Liver (tissue), 9 donors: Measurements from ENCODE around the gene LRIG1. TPM values are rescaled to one million over a fixed set of nuclear protein-coding genes. Genes with fewer than 3 reads are reported as not detected.
A peak's percentile ranks its signal among the peaks of the same experiment; 100 is the strongest.

Experiments used
- DNase-seq: peaks from one replicate; pipeline ENCODE4 v3.0.0-alpha.2; 2017; ENCODE audit warnings: low spot score
- H3K27ac ChIP-seq, 2 donors: one replicate each; pipeline ENCODE4 v1.7.0; 2013; ENCODE audit warnings: inconsistent platforms in 2 of 2, low read length in 2 of 2, control low read depth in 1 of 2, low read depth in 1 of 2, mild to moderate bottlenecking in 1 of 2
- H3K27me3 ChIP-seq, 4 donors: one replicate each; pipeline versions ENCODE4 v1.6.1 to v1.7.0; 2013; ENCODE audit warnings: low read length in 3 of 4, inconsistent platforms in 1 of 4, mild to moderate bottlenecking in 1 of 4, moderate library complexity in 1 of 4; ENCODE audit not compliant: control insufficient read depth in 4 of 4, insufficient read depth in 4 of 4
- H3K36me3 ChIP-seq, 4 donors: one replicate each; pipeline versions ENCODE4 v1.6.1 to v1.7.0; 2013; ENCODE audit warnings: low read length in 3 of 4, mild to moderate bottlenecking in 3 of 4, low read depth in 1 of 4, moderate library complexity in 1 of 4; ENCODE audit not compliant: control insufficient read depth in 4 of 4, insufficient read depth in 3 of 4
- H3K4me1 ChIP-seq, 4 donors: one replicate each; pipeline versions ENCODE4 v1.6.1 to v1.7.0; 2013; ENCODE audit warnings: low read length in 3 of 4, mild to moderate bottlenecking in 3 of 4, moderate library complexity in 1 of 4; ENCODE audit not compliant: control insufficient read depth in 4 of 4, insufficient read depth in 4 of 4
- H3K4me3 ChIP-seq, 3 donors: one replicate each; pipeline versions ENCODE4 v1.6.1 to v1.7.0; 2013; ENCODE audit warnings: low read length in 3 of 3, control low read depth in 1 of 3, low read depth in 1 of 3, mild to moderate bottlenecking in 1 of 3
- H3K9ac ChIP-seq, 2 donors: one replicate each; pipeline ENCODE4 v1.7.0; 2013; ENCODE audit warnings: low read length in 2 of 2, mild to moderate bottlenecking in 2 of 2, moderate library complexity in 2 of 2, control low read depth in 1 of 2, low read depth in 1 of 2
- H3K9me3 ChIP-seq, 4 donors: one replicate each; pipeline versions ENCODE4 v1.6.1 to v1.7.0; 2013; ENCODE audit warnings: low read length in 3 of 4; ENCODE audit not compliant: control insufficient read depth in 4 of 4
- EGR1 ChIP-seq, 2 donors: IDR thresholded peaks; 2 replicates each; pipeline ENCODE4 v1.6.1; 2016 to 2018; ENCODE audit warnings: antibody characterized with exemption in 2 of 2, low read depth in 2 of 2
- FOXA1 ChIP-seq: IDR thresholded peaks from 2 replicates; pipeline ENCODE4 v1.6.1; 2016; ENCODE audit warnings: antibody characterized with exemption
- FOXA2 ChIP-seq: IDR thresholded peaks from 2 replicates; pipeline ENCODE4 v1.6.1; 2016; ENCODE audit warnings: antibody characterized with exemption
- GABPA ChIP-seq, 2 donors: IDR thresholded peaks in 1 of 2; conservative IDR thresholded peaks in 1 of 2; 2 replicates each; pipeline ENCODE4 v1.6.1; 2016; ENCODE audit warnings: antibody characterized with exemption in 2 of 2, mild to moderate bottlenecking in 1 of 2, moderate library complexity in 1 of 2
- HNF4A ChIP-seq, 2 donors: conservative IDR thresholded peaks; 2 replicates each; pipeline ENCODE4 v1.6.1; 2016; ENCODE audit warnings: antibody characterized with exemption in 2 of 2, mild to moderate bottlenecking in 2 of 2
- HNF4G ChIP-seq: IDR thresholded peaks from 2 replicates; pipeline ENCODE4 v1.6.1; 2016; ENCODE audit warnings: antibody characterized with exemption
- JUND ChIP-seq, 2 donors: IDR thresholded peaks; 2 replicates each; pipeline ENCODE4 v1.6.1; 2016; ENCODE audit warnings: antibody characterized with exemption in 2 of 2
- NR2F2 ChIP-seq: IDR thresholded peaks from 2 replicates; pipeline ENCODE4 v1.6.1; 2016; ENCODE audit warnings: antibody characterized with exemption
- RAD21 ChIP-seq, 2 donors: IDR thresholded peaks; 2 replicates each; pipeline ENCODE4 v1.6.1; 2016; ENCODE audit warnings: antibody characterized with exemption in 2 of 2, mild to moderate bottlenecking in 2 of 2
- RXRA ChIP-seq, 2 donors: IDR thresholded peaks; 2 replicates each; pipeline ENCODE4 v1.6.1; 2017 to 2018; ENCODE audit warnings: antibody characterized with exemption in 2 of 2, mild to moderate bottlenecking in 1 of 2
- SP1 ChIP-seq: IDR thresholded peaks from 2 replicates; pipeline ENCODE4 v1.6.1; 2018; ENCODE audit warnings: antibody characterized with exemption, mild to moderate bottlenecking
- TAF1 ChIP-seq: conservative IDR thresholded peaks from 2 replicates; pipeline ENCODE4 v1.6.1; 2016; ENCODE audit warnings: antibody characterized with exemption, mild to moderate bottlenecking
- YY1 ChIP-seq: IDR thresholded peaks from 2 replicates; pipeline ENCODE4 v1.6.1; 2016; ENCODE audit warnings: antibody characterized with exemption, mild to moderate bottlenecking
- WGBS: extraction: QIAGEN DNeasy Blood & Tissue Kit; methylation state at CpG from one replicate; pipeline ENCODE4 v1.1.7; 2013; 5-methylcytosine and 5-hydroxymethylcytosine counted together
- polyA plus RNA-seq, 2 donors: library from polyadenylated mRNA; stranded (reverse) in 1 of 2; unstranded in 1 of 2; fragments of 200-250 nt in 1 of 2; fragments of >200 nt in 1 of 2; fragmentation: Nextera tagmentation in 1 of 2; extraction: Ambion mirVana in 1 of 2; gene quantifications; one replicate each; pipeline versions ENCODE4 v1.2.1 to v1.2.3, GENCODE V29; 2013 to 2015
- total RNA-seq, 2 donors: library from RNA; depleted of rRNA; stranded (reverse); fragments of >200 nt; gene quantifications; one replicate each; pipeline ENCODE4 v1.2.3, GENCODE V29; 2014
- TF ChIP-seq, protein P1 (sequence below): IDR thresholded peaks from 2 replicates; pipeline ENCODE4 v1.6.1; 2016; ENCODE audit warnings: antibody characterized with exemption
- TF ChIP-seq, protein P2 (sequence below): IDR thresholded peaks from 2 replicates; pipeline ENCODE4 v1.6.1; 2016; ENCODE audit warnings: antibody characterized with exemption, mild to moderate bottlenecking
- TF ChIP-seq, protein P3 (sequence below): IDR thresholded peaks from 2 replicates; pipeline ENCODE4 v1.6.1; 2016; ENCODE audit warnings: antibody characterized with exemption
- TF ChIP-seq, protein P4 (sequence below): IDR thresholded peaks from 2 replicates; pipeline ENCODE4 v1.6.1; 2016; ENCODE audit warnings: antibody characterized with exemption
- TF ChIP-seq, protein P5 (sequence below): fragments of 150-350 bp; IDR thresholded peaks from 2 replicates; pipeline ENCODE4 v1.5.1; 2017; ENCODE audit warnings: improper control_type of control experiment, low read depth, low read length; ENCODE audit not compliant: missing input control
- donor health status: healthy.
- donor health status: healthy.
- donor health status: healthy.
- donor health status: healthy.
- donor health status: healthy.

The LRIG1 gene
- total and polyA plus RNA-seq, 4 donors: 9.4 to 48.9 (median 12.9) TPM

DNA sequence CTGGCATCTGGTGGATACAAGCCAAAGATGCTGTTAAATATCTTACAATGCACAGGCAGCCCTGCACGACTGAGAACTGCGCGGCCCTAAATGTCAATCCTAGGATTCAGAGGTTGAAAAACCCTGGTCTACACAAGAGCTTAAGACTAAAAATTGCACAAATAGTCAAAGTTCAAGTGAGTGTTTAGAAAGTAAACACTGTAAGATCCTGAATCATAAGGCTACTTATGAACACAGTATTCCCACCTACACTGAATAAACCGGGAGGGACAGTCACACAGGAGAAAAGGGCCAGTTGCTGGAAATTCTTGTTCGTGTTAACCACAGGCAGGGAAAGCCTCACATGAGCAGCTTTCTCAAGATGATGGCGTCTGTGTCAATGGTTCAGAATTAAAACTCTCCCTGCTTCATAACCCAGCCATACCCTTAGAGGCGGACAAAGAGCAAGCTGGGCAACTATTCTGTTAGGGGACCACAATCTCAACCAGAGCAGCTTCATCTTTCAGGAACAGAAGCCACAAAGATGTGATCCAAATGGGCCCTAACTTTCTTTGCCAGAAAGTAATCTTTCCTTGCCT, 37.7 kb downstream of the LRIG1 start:
- no peak for DNase-seq
- Histone ChIP-seq H3K27me3 (no peaks in the 10 kb centered on the region), H3K9ac (no peak overlapping the region), H3K27ac (peak overlapping the region; percentile 25 to 35), H3K9me3 (no peaks in the 10 kb centered on the region), H3K4me3 (no peak overlapping the region), H3K4me1 (peaks cover 4 to 45% (median 23%) of the 10 kb centered on the region in 4 donors), H3K36me3 (peaks cover 0 to 8% (median 6%) of the 10 kb centered on the region in 4 donors)
- TF ChIP-seq HNF4A (conservative IDR thresholded peaks at IDR 0.05): peak; percentile 62 to 75
- TF ChIP-seq, protein P1, sequence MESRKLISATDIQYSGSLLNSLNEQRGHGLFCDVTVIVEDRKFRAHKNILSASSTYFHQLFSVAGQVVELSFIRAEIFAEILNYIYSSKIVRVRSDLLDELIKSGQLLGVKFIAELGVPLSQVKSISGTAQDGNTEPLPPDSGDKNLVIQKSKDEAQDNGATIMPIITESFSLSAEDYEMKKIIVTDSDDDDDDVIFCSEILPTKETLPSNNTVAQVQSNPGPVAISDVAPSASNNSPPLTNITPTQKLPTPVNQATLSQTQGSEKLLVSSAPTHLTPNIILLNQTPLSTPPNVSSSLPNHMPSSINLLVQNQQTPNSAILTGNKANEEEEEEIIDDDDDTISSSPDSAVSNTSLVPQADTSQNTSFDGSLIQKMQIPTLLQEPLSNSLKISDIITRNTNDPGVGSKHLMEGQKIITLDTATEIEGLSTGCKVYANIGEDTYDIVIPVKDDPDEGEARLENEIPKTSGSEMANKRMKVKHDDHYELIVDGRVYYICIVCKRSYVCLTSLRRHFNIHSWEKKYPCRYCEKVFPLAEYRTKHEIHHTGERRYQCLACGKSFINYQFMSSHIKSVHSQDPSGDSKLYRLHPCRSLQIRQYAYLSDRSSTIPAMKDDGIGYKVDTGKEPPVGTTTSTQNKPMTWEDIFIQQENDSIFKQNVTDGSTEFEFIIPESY: no peak
- no peak for TF ChIP-seq FOXA1
- peak; percentile 50 to 67 for TF ChIP-seq RXRA (IDR thresholded peaks at IDR 0.05)
- TF ChIP-seq, protein P2, sequence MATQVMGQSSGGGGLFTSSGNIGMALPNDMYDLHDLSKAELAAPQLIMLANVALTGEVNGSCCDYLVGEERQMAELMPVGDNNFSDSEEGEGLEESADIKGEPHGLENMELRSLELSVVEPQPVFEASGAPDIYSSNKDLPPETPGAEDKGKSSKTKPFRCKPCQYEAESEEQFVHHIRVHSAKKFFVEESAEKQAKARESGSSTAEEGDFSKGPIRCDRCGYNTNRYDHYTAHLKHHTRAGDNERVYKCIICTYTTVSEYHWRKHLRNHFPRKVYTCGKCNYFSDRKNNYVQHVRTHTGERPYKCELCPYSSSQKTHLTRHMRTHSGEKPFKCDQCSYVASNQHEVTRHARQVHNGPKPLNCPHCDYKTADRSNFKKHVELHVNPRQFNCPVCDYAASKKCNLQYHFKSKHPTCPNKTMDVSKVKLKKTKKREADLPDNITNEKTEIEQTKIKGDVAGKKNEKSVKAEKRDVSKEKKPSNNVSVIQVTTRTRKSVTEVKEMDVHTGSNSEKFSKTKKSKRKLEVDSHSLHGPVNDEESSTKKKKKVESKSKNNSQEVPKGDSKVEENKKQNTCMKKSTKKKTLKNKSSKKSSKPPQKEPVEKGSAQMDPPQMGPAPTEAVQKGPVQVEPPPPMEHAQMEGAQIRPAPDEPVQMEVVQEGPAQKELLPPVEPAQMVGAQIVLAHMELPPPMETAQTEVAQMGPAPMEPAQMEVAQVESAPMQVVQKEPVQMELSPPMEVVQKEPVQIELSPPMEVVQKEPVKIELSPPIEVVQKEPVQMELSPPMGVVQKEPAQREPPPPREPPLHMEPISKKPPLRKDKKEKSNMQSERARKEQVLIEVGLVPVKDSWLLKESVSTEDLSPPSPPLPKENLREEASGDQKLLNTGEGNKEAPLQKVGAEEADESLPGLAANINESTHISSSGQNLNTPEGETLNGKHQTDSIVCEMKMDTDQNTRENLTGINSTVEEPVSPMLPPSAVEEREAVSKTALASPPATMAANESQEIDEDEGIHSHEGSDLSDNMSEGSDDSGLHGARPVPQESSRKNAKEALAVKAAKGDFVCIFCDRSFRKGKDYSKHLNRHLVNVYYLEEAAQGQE: no peak
- no peak for TF ChIP-seq NR2F2
- peak; percentile 66 for TF ChIP-seq FOXA2
- no peak for TF ChIP-seq TAF1
- TF ChIP-seq YY1: no peak
- TF ChIP-seq HNF4G: peak; percentile 12
- peak in 1 of 2 donors; percentile 62 for TF ChIP-seq JUND (IDR thresholded peaks at IDR 0.05)
- TF ChIP-seq, protein P3, sequence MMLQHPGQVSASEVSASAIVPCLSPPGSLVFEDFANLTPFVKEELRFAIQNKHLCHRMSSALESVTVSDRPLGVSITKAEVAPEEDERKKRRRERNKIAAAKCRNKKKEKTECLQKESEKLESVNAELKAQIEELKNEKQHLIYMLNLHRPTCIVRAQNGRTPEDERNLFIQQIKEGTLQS: no peak
- TF ChIP-seq, protein P4, sequence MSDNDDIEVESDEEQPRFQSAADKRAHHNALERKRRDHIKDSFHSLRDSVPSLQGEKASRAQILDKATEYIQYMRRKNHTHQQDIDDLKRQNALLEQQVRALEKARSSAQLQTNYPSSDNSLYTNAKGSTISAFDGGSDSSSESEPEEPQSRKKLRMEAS: no peak
- WGBS: 35% methylated on average over 7 of the region's 7 CpGs

DNA sequence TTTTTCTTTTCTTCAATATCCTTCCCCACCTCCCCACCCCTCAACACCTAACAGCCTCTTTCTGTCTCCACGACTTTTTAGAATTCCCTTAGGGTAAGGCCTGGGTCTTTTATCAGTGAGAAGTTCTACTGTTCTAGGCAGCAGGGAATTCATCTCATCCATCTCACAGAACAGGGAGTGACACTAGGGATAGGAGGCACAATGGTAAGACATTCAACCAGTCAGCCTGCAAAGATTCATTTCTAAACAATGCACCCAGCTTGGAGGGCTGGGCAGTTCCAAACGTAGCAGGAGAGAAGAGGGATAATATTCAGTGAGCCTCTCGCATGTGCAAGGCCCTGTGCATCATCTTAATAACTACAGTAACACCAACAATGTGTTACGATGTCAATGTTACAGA, 43.6 kb downstream of the LRIG1 start:
- Histone ChIP-seq H3K27me3 (no peaks in the 10 kb centered on the region), H3K4me3 (no peak overlapping the region), H3K9ac (no peak overlapping the region), H3K36me3 (peaks cover 0 to 14% (median 9%) of the 10 kb centered on the region in 4 donors), H3K27ac (no peak overlapping the region), H3K9me3 (no peaks in the 10 kb centered on the region), H3K4me1 (peaks cover 2 to 19% (median 14%) of the 10 kb centered on the region in 4 donors)
- DNase-seq: no peak
- WGBS: 87% methylated on average over 4 of the region's 4 CpGs
- TF ChIP-seq, protein P1: no peak
- TF ChIP-seq YY1: no peak
- no peak for TF ChIP-seq RAD21 (IDR thresholded peaks at IDR 0.05)
- TF ChIP-seq SP1: no peak
- no peak for TF ChIP-seq FOXA2
- TF ChIP-seq EGR1 (IDR thresholded peaks at IDR 0.05; ENCODE audit: low read depth in 2 of 2): no peak
- TF ChIP-seq, protein P5, sequence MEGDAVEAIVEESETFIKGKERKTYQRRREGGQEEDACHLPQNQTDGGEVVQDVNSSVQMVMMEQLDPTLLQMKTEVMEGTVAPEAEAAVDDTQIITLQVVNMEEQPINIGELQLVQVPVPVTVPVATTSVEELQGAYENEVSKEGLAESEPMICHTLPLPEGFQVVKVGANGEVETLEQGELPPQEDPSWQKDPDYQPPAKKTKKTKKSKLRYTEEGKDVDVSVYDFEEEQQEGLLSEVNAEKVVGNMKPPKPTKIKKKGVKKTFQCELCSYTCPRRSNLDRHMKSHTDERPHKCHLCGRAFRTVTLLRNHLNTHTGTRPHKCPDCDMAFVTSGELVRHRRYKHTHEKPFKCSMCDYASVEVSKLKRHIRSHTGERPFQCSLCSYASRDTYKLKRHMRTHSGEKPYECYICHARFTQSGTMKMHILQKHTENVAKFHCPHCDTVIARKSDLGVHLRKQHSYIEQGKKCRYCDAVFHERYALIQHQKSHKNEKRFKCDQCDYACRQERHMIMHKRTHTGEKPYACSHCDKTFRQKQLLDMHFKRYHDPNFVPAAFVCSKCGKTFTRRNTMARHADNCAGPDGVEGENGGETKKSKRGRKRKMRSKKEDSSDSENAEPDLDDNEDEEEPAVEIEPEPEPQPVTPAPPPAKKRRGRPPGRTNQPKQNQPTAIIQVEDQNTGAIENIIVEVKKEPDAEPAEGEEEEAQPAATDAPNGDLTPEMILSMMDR: no peak
- TF ChIP-seq TAF1: no peak
- TF ChIP-seq GABPA (IDR thresholded peaks at IDR 0.05 in 1 of 2, conservative IDR thresholded peaks at IDR 0.05 in 1 of 2): no peak
- TF ChIP-seq NR2F2: no peak
- no peak for TF ChIP-seq JUND (IDR thresholded peaks at IDR 0.05)
- no peak for TF ChIP-seq HNF4A (conservative IDR thresholded peaks at IDR 0.05)
- TF ChIP-seq HNF4G: no peak
- TF ChIP-seq, protein P2: no peak
